Endodermal cell (in vitro differentiated cells): ENCODE results near the gene RPS2. TPM values are rescaled to one million over a fixed set of nuclear protein-coding genes. Genes with fewer than 3 reads are reported as not detected.

Source experiments
- DNase-seq: peaks from one replicate; pipeline ENCODE4 v3.0.0-alpha.2; 2017
- H3K27ac ChIP-seq: 2 replicates; pipeline ENCODE4 v1.5.1; 2013; ENCODE audit warnings: mild to moderate bottlenecking, low read depth, low read length, moderate library complexity
- H3K27me3 ChIP-seq: 2 replicates; pipeline ENCODE4 v1.6.1; 2013; ENCODE audit warnings: mild to moderate bottlenecking, low read length, moderate library complexity; ENCODE audit not compliant: insufficient read depth, control insufficient read depth, poor library complexity, severe bottlenecking
- H3K36me3 ChIP-seq: 2 replicates; pipeline ENCODE4 v1.7.0; 2013; ENCODE audit warnings: mild to moderate bottlenecking, low read length, moderate library complexity; ENCODE audit not compliant: control insufficient read depth, insufficient read depth
- H3K4me1 ChIP-seq: one replicate; pipeline ENCODE4 v1.7.0; 2013; ENCODE audit warnings: low read length; ENCODE audit not compliant: control insufficient read depth, insufficient read depth
- H3K4me3 ChIP-seq: 2 replicates; pipeline ENCODE4 v1.5.1; 2013; ENCODE audit warnings: mild to moderate bottlenecking, low read length, moderate library complexity
- H3K9ac ChIP-seq: 2 replicates; pipeline ENCODE4 v1.6.1; 2013; ENCODE audit warnings: mild to moderate bottlenecking, low read length, moderate library complexity; ENCODE audit not compliant: poor library complexity, severe bottlenecking; ENCODE audit errors: extremely low read depth
- H3K9me3 ChIP-seq: 2 replicates; pipeline ENCODE4 v1.6.1; 2013; ENCODE audit warnings: mild to moderate bottlenecking, low read length, moderate library complexity; ENCODE audit not compliant: control insufficient read depth
- H3K27ac Mint-ChIP-seq: 2 replicates; pipeline ENCODE4 v1.8.0; 2020; ENCODE audit warnings: mixed read lengths
- H3K27me3 Mint-ChIP-seq: 2 replicates; pipeline ENCODE4 v1.8.0; 2021; ENCODE audit warnings: mild to moderate bottlenecking, mixed read lengths; ENCODE audit not compliant: insufficient read depth
- H3K36me3 Mint-ChIP-seq: 2 replicates; pipeline ENCODE4 v1.8.0; 2020; ENCODE audit warnings: low read depth, mixed read lengths
- H3K4me1 Mint-ChIP-seq: 2 replicates; pipeline ENCODE4 v1.8.0; 2020; ENCODE audit warnings: mixed read lengths
- H3K4me3 Mint-ChIP-seq: 2 replicates; pipeline ENCODE4 v1.8.0; 2020; ENCODE audit warnings: mild to moderate bottlenecking, moderate library complexity, mixed read lengths
- H3K9me3 Mint-ChIP-seq: 2 replicates; pipeline ENCODE4 v1.8.0; 2020; ENCODE audit warnings: mild to moderate bottlenecking, mixed read lengths
- WGBS, 2 experiments: methylation state at CpG; one replicate each; pipeline versions ENCODE4 v1.1.5 to v1.1.7; 2013; ENCODE audit warnings: missing lambda C conversion rate in 2 of 2, mixed read lengths in 1 of 2; ENCODE audit not compliant: insufficient coverage in 1 of 2, insufficient read length in 1 of 2; 5-methylcytosine and 5-hydroxymethylcytosine counted together
- total RNA-seq, 2 donors: library from RNA; stranded (reverse); fragmentation: NEBNext Ultra II Directional in 1 of 2; extraction: Animal tissue kit (Norgen Biotek cat#: 25700) in 1 of 2; gene quantifications; 2 replicates in 1 of 2; 3 replicates in 1 of 2; pipeline ENCODE4 v1.2.1, GENCODE V29; 2021
- TF ChIP-seq, protein P1 (sequence below): fragments of 200-600 bp; sonication (generic); conservative IDR thresholded peaks from 2 replicates; pipeline ENCODE4 v1.5.0; 2021; ENCODE audit warnings: antibody characterized with exemption, mild to moderate bottlenecking

RPS2 gene
- total RNA-seq, 2 donors from 2014 or later = 3,064 to 3,492 TPM

GRCh38 chr16:1916640-1916990, 48.0 kb downstream of the RPS2 start:
- Histone ChIP-seq H3K4me3 (no peak overlapping the region), H3K36me3 (no peaks in the 10 kb centered on the region), H3K9me3 (no peaks in the 10 kb centered on the region), H3K9ac (no peak overlapping the region), H3K27me3 (peaks cover 77% of the 10 kb centered on the region), H3K4me1 (no peaks in the 10 kb centered on the region), H3K27ac (no peak overlapping the region)
- no peak overlapping the region for H3K27ac Mint-ChIP-seq
- H3K27me3 Mint-ChIP-seq = peaks cover 70% of the 10 kb centered on the region
- no peaks in the 10 kb centered on the region for H3K36me3 Mint-ChIP-seq
- no peaks in the 10 kb centered on the region for H3K9me3 Mint-ChIP-seq
- 12 to 17% methylated on average over 2 to 5 of the region's 5 CpGs for WGBS, 2 experiments
- peaks cover 2% of the 10 kb centered on the region for H3K4me1 Mint-ChIP-seq
- no peak overlapping the region for H3K4me3 Mint-ChIP-seq
- TF ChIP-seq, protein P1, sequence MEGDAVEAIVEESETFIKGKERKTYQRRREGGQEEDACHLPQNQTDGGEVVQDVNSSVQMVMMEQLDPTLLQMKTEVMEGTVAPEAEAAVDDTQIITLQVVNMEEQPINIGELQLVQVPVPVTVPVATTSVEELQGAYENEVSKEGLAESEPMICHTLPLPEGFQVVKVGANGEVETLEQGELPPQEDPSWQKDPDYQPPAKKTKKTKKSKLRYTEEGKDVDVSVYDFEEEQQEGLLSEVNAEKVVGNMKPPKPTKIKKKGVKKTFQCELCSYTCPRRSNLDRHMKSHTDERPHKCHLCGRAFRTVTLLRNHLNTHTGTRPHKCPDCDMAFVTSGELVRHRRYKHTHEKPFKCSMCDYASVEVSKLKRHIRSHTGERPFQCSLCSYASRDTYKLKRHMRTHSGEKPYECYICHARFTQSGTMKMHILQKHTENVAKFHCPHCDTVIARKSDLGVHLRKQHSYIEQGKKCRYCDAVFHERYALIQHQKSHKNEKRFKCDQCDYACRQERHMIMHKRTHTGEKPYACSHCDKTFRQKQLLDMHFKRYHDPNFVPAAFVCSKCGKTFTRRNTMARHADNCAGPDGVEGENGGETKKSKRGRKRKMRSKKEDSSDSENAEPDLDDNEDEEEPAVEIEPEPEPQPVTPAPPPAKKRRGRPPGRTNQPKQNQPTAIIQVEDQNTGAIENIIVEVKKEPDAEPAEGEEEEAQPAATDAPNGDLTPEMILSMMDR = no peak
- peak; percentile 69 for DNase-seq

DNA sequence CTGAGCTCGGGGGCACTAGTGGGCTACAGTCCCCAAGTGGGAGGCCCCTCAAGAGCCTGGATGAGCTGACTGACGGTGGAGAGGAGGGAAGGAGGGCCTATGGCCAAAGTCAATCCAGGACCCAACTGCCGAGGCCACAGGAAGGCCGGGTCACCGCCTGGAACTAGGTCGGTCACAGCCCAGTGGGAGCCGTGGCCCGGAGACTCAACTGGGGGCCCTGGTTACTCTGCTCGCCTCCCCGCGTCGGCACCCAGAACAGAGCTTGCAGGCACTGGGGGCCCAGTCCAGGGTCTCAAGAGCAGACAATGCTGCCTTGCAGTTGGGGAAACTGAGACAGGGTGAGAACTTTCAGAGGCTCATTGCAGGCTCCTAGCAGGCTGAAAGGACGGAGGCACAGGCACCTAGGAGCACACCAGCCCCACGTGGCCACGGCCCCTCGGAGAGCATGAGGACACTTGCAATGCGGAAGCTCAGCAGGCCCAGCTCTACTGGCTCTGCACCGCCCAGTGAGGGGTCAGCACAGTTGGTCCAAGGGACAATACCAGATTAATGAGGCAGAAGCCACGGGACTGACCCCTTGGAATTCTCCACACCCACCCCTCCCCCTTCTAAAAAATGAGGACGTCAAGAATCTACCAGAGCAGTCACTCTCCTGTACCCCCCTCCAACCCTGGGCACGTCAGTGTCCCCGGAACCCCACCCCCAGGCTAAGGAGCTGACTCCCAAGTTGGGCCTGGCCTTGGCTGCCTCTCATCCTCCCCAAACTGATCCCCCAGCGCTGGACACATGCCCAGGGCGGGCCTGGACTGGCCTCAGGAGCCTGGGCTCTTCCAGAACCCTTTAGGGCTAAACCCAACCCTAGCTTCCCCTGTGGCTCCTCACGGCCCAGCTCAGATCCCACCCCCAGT, 48.6 kb downstream of the RPS2 start:
- Mint-ChIP-seq H3K36me3 (no peaks in the 10 kb centered on the region), H3K4me3 (no peak overlapping the region), H3K27ac (no peak overlapping the region), H3K9me3 (no peaks in the 10 kb centered on the region), H3K27me3 (peaks cover 63% of the 10 kb centered on the region), H3K4me1 (peaks cover 2% of the 10 kb centered on the region)
- DNase-seq = no peak
- Histone ChIP-seq H3K9me3 (no peaks in the 10 kb centered on the region), H3K27me3 (peaks cover 71% of the 10 kb centered on the region), H3K9ac (no peak overlapping the region), H3K4me3 (no peak overlapping the region), H3K36me3 (no peaks in the 10 kb centered on the region), H3K27ac (no peak overlapping the region), H3K4me1 (no peaks in the 10 kb centered on the region)
- WGBS, 2 experiments = 77% methylated on average over 12 to 25 of the region's 25 CpGs
- TF ChIP-seq, protein P1 = no peak

DNA sequence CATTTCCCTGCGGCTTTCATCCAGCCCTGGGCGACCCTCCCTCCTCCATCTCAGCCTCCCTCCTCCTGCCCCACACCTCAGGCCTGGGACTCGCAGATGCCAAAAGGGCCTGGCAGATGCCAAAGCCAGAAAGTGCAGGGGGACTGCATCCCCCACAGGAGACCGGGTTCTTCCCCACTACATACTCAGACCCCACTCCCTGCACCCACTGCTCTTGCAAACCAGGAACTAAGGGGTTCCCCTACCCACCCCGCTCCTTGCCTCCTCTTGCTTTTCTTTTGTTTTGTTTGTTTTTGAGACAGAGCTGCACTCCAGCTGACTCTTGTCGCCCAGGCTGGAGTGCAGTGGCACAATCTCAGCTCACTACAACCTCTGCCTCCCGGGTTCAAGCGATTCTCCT, 49.6 kb downstream of the RPS2 start:
- H3K9me3 Mint-ChIP-seq = no peaks in the 10 kb centered on the region
- no peaks in the 10 kb centered on the region for H3K36me3 ChIP-seq
- no peak overlapping the region for H3K4me3 ChIP-seq
- no peak overlapping the region for H3K27ac Mint-ChIP-seq
- peaks cover 2% of the 10 kb centered on the region for H3K4me1 Mint-ChIP-seq
- H3K4me3 Mint-ChIP-seq = no peak overlapping the region
- H3K9ac ChIP-seq = no peak overlapping the region
- TF ChIP-seq, protein P1 = no peak
- H3K27ac ChIP-seq = no peak overlapping the region
- H3K4me1 ChIP-seq = no peaks in the 10 kb centered on the region
- no peak for DNase-seq
- no peaks in the 10 kb centered on the region for H3K9me3 ChIP-seq
- peaks cover 61% of the 10 kb centered on the region for H3K27me3 ChIP-seq
- peaks cover 53% of the 10 kb centered on the region for H3K27me3 Mint-ChIP-seq
- no peaks in the 10 kb centered on the region for H3K36me3 Mint-ChIP-seq
- 79 to 93% methylated on average over 2 to 8 of the region's 8 CpGs for WGBS, 2 experiments
